Transverse colon (tissue), 4 donors: ENCODE results near the gene FOCAD. TPM values are rescaled to one million over a fixed set of nuclear protein-coding genes. Genes with fewer than 3 reads are reported as not detected.

Experiments
- DNase-seq: peaks from one replicate; pipeline ENCODE4 v3.0.0-alpha.2; 2019
- H3K27ac ChIP-seq, 4 donors: fragments of 200-600 bp; sonication (generic); 2 replicates each; pipeline ENCODE4 v1.5.1; 2016 to 2018; ENCODE audit warnings: inconsistent platforms in 4 of 4
- H3K27me3 ChIP-seq: fragments of 200-600 bp; sonication (generic); 2 replicates; pipeline ENCODE4 v1.5.1; 2017; ENCODE audit warnings: inconsistent platforms
- H3K36me3 ChIP-seq, 4 donors: fragments of 200-600 bp; sonication (generic); 2 replicates each; pipeline ENCODE4 v1.5.1; 2017 to 2019; ENCODE audit warnings: inconsistent platforms in 4 of 4
- H3K4me1 ChIP-seq, 4 donors: fragments of 200-600 bp; sonication (generic); 2 replicates each; pipeline ENCODE4 v1.5.1; 2017 to 2020; ENCODE audit warnings: inconsistent platforms in 4 of 4
- H3K4me3 ChIP-seq, 4 donors: fragments of 200-600 bp; sonication (generic); 1 replicate in 1 of 4; 2 replicates in 3 of 4; pipeline versions ENCODE4 v1.5.1 to v1.6.1; 2017 to 2019; ENCODE audit warnings: inconsistent platforms in 4 of 4
- H3K9me3 ChIP-seq, 2 donors: fragments of 200-600 bp; sonication (generic); 2 replicates each; pipeline ENCODE4 v1.5.1; 2017 to 2019; ENCODE audit warnings: inconsistent platforms in 2 of 2
- CTCF ChIP-seq, 5 experiments: fragments of 200-600 bp in 3 of 5; fragments of 450-650 bp in 2 of 5; sonication (generic) in 3 of 5; IDR thresholded peaks; 1 replicate in 2 of 5; 2 replicates in 3 of 5; pipeline ENCODE4 v1.5.1; 2016 to 2017; ENCODE audit warnings: antibody characterized with exemption in 5 of 5, inconsistent platforms in 3 of 5, mild to moderate bottlenecking in 2 of 5, moderate library complexity in 1 of 5
- EP300 ChIP-seq: sonication (generic); formaldehyde crosslinking; IDR thresholded peaks from one replicate; pipeline ENCODE4 v1.6.1; 2017; ENCODE audit warnings: antibody characterized with exemption, low read depth
- POLR2A ChIP-seq: fragments of 450-650 bp; IDR thresholded peaks from one replicate; pipeline ENCODE4 v1.6.1; 2016; ENCODE audit warnings: antibody characterized with exemption, mild to moderate bottlenecking, moderate library complexity
- POLR2AphosphoS5 ChIP-seq, 3 donors: sonication (generic); formaldehyde crosslinking; IDR thresholded peaks; one replicate each; pipeline ENCODE4 v1.6.1; 2016; ENCODE audit warnings: antibody characterized with exemption in 3 of 3
- WGBS, 2 donors: methylation state at CpG; one replicate each; pipeline ENCODE4 v1.1.5; 2018; ENCODE audit warnings: low coverage in 1 of 2; 5-methylcytosine and 5-hydroxymethylcytosine counted together
- in situ Hi-C, 4 donors: fragments of 200-750 bp; cut with MboI; loops; one replicate each; pipeline versions ENCODE4 v1.15.0 to v1.15.1; 2017; ENCODE audit warnings: low sequenced_read_pairs in 3 of 4, low pct_ligation_motif_present in 1 of 4, low pct_unique_long_range_greater_than_20kb in 1 of 4
- intact Hi-C: fragments of 100-400 bp; cut with DNase I; formaldehyde crosslinking; loops from one replicate; pipeline ENCODE4 v1.15.1; 2023; ENCODE audit warnings: low total_unique reads
- total RNA-seq, 4 donors: library from RNA; depleted of rRNA; stranded (reverse); fragments of >200 nt; gene quantifications; one replicate each; pipeline ENCODE4 v1.1.0, GENCODE V29; 2016

Gene FOCAD
- total RNA-seq, 4 donors from 2014 or later: 7.8 to 41.2 (median 32.0) TPM

GRCh38 chr9:20837166-20837565 is 153.1 kb downstream of the FOCAD start:
- intact Hi-C loops: no loop called here
- WGBS, 2 donors: 83 to 100% methylated on average over 2 to 3 of the region's 3 CpGs
- no peak for TF ChIP-seq POLR2A
- TF ChIP-seq POLR2AphosphoS5 (IDR thresholded peaks at IDR 0.05): no peak
- TF ChIP-seq CTCF (IDR thresholded peaks at IDR 0.05): no peak
- no peak for TF ChIP-seq EP300

GRCh38 chr9:20838218-20838617 is 154.2 kb downstream of the FOCAD start:
- no peaks in the 10 kb centered on the region for H3K27me3 ChIP-seq
- whole genome bisulfite sequencing, 2 donors: 53 to 60% methylated on average over 1 of the region's 1 CpG
- H3K27ac ChIP-seq: no peak overlapping the region
- intact Hi-C loops (no loop called here), in situ Hi-C loops (no loop called here)
- no peaks in the 10 kb centered on the region for H3K36me3 ChIP-seq
- H3K4me1 ChIP-seq: peaks cover 0 to 4% (median 0%) of the 10 kb centered on the region in 4 donors
- H3K4me3 ChIP-seq: no peak overlapping the region
- TF ChIP-seq CTCF (IDR thresholded peaks at IDR 0.05) (no peak), POLR2AphosphoS5 (IDR thresholded peaks at IDR 0.05) (no peak), EP300 (no peak), POLR2A (no peak)
- no peaks in the 10 kb centered on the region for H3K9me3 ChIP-seq
- no peak for DNase-seq

More at GRCh38 chr9:20837166-20837565, 153.1 kb downstream of the FOCAD start:
- Histone ChIP-seq H3K27ac (no peak overlapping the region), H3K36me3 (no peaks in the 10 kb centered on the region), H3K27me3 (no peaks in the 10 kb centered on the region), H3K4me3 (no peak overlapping the region), H3K9me3 (no peaks in the 10 kb centered on the region), H3K4me1 (peaks cover 0 to 4% (median 0%) of the 10 kb centered on the region in 4 donors)
- DNase-seq: no peak
- in situ Hi-C loops: no loop called here

GRCh38 chr9:20844916-20845315 is 160.9 kb downstream of the FOCAD start:
- Histone ChIP-seq H3K36me3 (no peaks in the 10 kb centered on the region), H3K27me3 (no peaks in the 10 kb centered on the region), H3K4me1 (no peaks in the 10 kb centered on the region), H3K27ac (no peak overlapping the region), H3K4me3 (no peak overlapping the region), H3K9me3 (no peaks in the 10 kb centered on the region)
- intact Hi-C loops (no loop called here), in situ Hi-C loops (no loop called here)
- 78 to 94% methylated on average over 2 of the region's 2 CpGs for WGBS, 2 donors
- TF ChIP-seq POLR2AphosphoS5 (IDR thresholded peaks at IDR 0.05): no peak
- TF ChIP-seq CTCF (IDR thresholded peaks at IDR 0.05): no peak
- no peak for TF ChIP-seq POLR2A
- TF ChIP-seq EP300: no peak
- no peak for DNase-seq

GRCh38 chr9:20848490-20848889 is 164.4 kb downstream of the FOCAD start:
- TF ChIP-seq CTCF (IDR thresholded peaks at IDR 0.05) (no peak), POLR2A (no peak), POLR2AphosphoS5 (IDR thresholded peaks at IDR 0.05) (no peak)
- no peaks in the 10 kb centered on the region for H3K27me3 ChIP-seq
- no peak overlapping the region for H3K27ac ChIP-seq
- in situ Hi-C loops (no loop called here), intact Hi-C loops (no loop called here)
- DNase-seq: no peak
- no peaks in the 10 kb centered on the region for H3K4me1 ChIP-seq
- 52 to 58% methylated on average over 2 of the region's 2 CpGs for WGBS, 2 donors
- no peaks in the 10 kb centered on the region for H3K36me3 ChIP-seq
- H3K9me3 ChIP-seq: no peaks in the 10 kb centered on the region
- H3K4me3 ChIP-seq: no peak overlapping the region
